ENCODE data around the gene AP2A2. TPM values are rescaled to one million over a fixed set of nuclear protein-coding genes. Genes with fewer than 3 reads are reported as not detected.

The AP2A2 gene
- total RNA-seq, 1 donor from 2014 or later: 48.5 TPM

GRCh38 chr11:899724-900123, 25.9 kb upstream of the AP2A2 start:
- H3K4me3 ChIP-seq (ENCODE audit: low read depth, low read length): no peak overlapping the region
- TF ChIP-seq CTCF (conservative IDR thresholded peaks at IDR 0.05; ENCODE audit: low read depth, low read length): no peak
- no peak for DNase-seq (ENCODE audit: low read depth)

GRCh38 chr11:900545-900944, 25.1 kb upstream of the AP2A2 start:
- no peak overlapping the region for H3K4me3 ChIP-seq (ENCODE audit: low read depth, low read length)
- no peak for TF ChIP-seq CTCF (conservative IDR thresholded peaks at IDR 0.05; ENCODE audit: low read depth, low read length)
- DNase-seq (ENCODE audit: low read depth): no peak

- no peak for TF ChIP-seq CTCF (conservative IDR thresholded peaks at IDR 0.05; ENCODE audit: low read depth, low read length)
- H3K4me3 ChIP-seq (ENCODE audit: low read depth, low read length): no peak overlapping the region
- DNase-seq (ENCODE audit: low read depth): no peak
Measured at GRCh38 chr11:901452-902061, 24.1 kb upstream of the AP2A2 start.

GRCh38 chr11:904380-904779, 21.3 kb upstream of the AP2A2 start:
- no peak for DNase-seq (ENCODE audit: low read depth)
- no peak overlapping the region for H3K4me3 ChIP-seq (ENCODE audit: low read depth, low read length)
- no peak for TF ChIP-seq CTCF (conservative IDR thresholded peaks at IDR 0.05; ENCODE audit: low read depth, low read length)

- TF ChIP-seq CTCF (conservative IDR thresholded peaks at IDR 0.05; ENCODE audit: low read depth, low read length): no peak
- no peak overlapping the region for H3K4me3 ChIP-seq (ENCODE audit: low read depth, low read length)
- no peak for DNase-seq (ENCODE audit: low read depth)
Measured at GRCh38 chr11:905952-906351, 19.7 kb upstream of the AP2A2 start.

GRCh38 chr11:907668-908067, 18.0 kb upstream of the AP2A2 start:
- DNase-seq (ENCODE audit: low read depth): no peak
- no peak for TF ChIP-seq CTCF (conservative IDR thresholded peaks at IDR 0.05; ENCODE audit: low read depth, low read length)
- no peak overlapping the region for H3K4me3 ChIP-seq (ENCODE audit: low read depth, low read length)

- no peak for TF ChIP-seq CTCF (conservative IDR thresholded peaks at IDR 0.05; ENCODE audit: low read depth, low read length)
- DNase-seq (ENCODE audit: low read depth): no peak
- H3K4me3 ChIP-seq (ENCODE audit: low read depth, low read length): no peak overlapping the region
Measured at GRCh38 chr11:908273-908672, 17.4 kb upstream of the AP2A2 start.

Measured in epithelial cell of proximal tubule (primary cell).